Measurements from ENCODE around the gene PCSK1N.
"Not testable (repeated sequence)": the region's sequence is repeated elsewhere in the genome, so short reads cannot be mapped to it uniquely, and the experiment has no call there.

Gene PCSK1N

GRCh38 chrX:48835524-48836329 is at the start of gene PCSK1N:
Gene PCSK1N (minus strand): TSS chrX:48835610. CDS start chrX:48835532, 78 bp downstream.
- Histone ChIP-seq H3K27ac (ENCODE audit: low read depth, low read length) (no peak within 1 kb of the TSS), H3K9ac (ENCODE audit: low read depth in 1 of 2, low read length in 2 of 2) (no peak within 1 kb of the TSS)

GRCh38 chrX:48883729-48884128 is 48.3 kb upstream of the PCSK1N start:
- no peaks in the 10 kb centered on the region for H3K36me3 ChIP-seq (ENCODE audit: control insufficient read depth in 1 of 2, insufficient read depth in 2 of 2, low read length in 2 of 2)
- H3K27ac ChIP-seq (ENCODE audit: low read depth, low read length): no peak overlapping the region
- H3K4me3 ChIP-seq (ENCODE audit: low read depth in 1 of 2, low read length in 2 of 2): no peak overlapping the region
- no peaks in the 10 kb centered on the region for H3K9me3 ChIP-seq (ENCODE audit: control insufficient read depth in 1 of 2, low read length in 2 of 2)
- no peaks in the 10 kb centered on the region for H3K4me1 ChIP-seq (ENCODE audit: control insufficient read depth in 1 of 2, insufficient read depth in 2 of 2, low read length in 2 of 2)
- no peaks in the 10 kb centered on the region for H3K27me3 ChIP-seq (ENCODE audit: control insufficient read depth in 1 of 2, insufficient read depth in 2 of 2, low read length in 2 of 2)
- H3K9ac ChIP-seq (ENCODE audit: low read depth in 1 of 2, low read length in 2 of 2): no peak overlapping the region

More at GRCh38 chrX:48835524-48836329, at the start of gene PCSK1N:
- no peaks in the 10 kb centered on the region for H3K36me3 ChIP-seq (ENCODE audit: control insufficient read depth in 1 of 2, insufficient read depth in 2 of 2, low read length in 2 of 2)
- peaks cover 7 to 14% of the 10 kb centered on the region in 2 donors for H3K27me3 ChIP-seq (ENCODE audit: control insufficient read depth in 1 of 2, insufficient read depth in 2 of 2, low read length in 2 of 2)
- no peaks in the 10 kb centered on the region for H3K9me3 ChIP-seq (ENCODE audit: control insufficient read depth in 1 of 2, low read length in 2 of 2)
- H3K4me3 ChIP-seq (ENCODE audit: low read depth in 1 of 2, low read length in 2 of 2): peak within 1 kb of the TSS; percentile 43 to 50
- H3K4me1 ChIP-seq (ENCODE audit: control insufficient read depth in 1 of 2, insufficient read depth in 2 of 2, low read length in 2 of 2): peaks cover 0 to 3% of the 10 kb centered on the region in 2 donors

GRCh38 chrX:48876944-48877343 is 41.5 kb upstream of the PCSK1N start:
- H3K27me3 ChIP-seq (ENCODE audit: control insufficient read depth in 1 of 2, insufficient read depth in 2 of 2, low read length in 2 of 2); H3K4me3 ChIP-seq (ENCODE audit: low read depth in 1 of 2, low read length in 2 of 2): not testable (repeated sequence)

GRCh38 chrX:48872017-48872416 is 36.6 kb upstream of the PCSK1N start:
- not testable (repeated sequence) for H3K4me1 ChIP-seq (ENCODE audit: control insufficient read depth in 1 of 2, insufficient read depth in 2 of 2, low read length in 2 of 2); H3K27ac ChIP-seq (ENCODE audit: low read depth, low read length); H3K9me3 ChIP-seq (ENCODE audit: control insufficient read depth in 1 of 2, low read length in 2 of 2); H3K27me3 ChIP-seq (ENCODE audit: control insufficient read depth in 1 of 2, insufficient read depth in 2 of 2, low read length in 2 of 2); H3K9ac ChIP-seq (ENCODE audit: low read depth in 1 of 2, low read length in 2 of 2); H3K36me3 ChIP-seq (ENCODE audit: control insufficient read depth in 1 of 2, insufficient read depth in 2 of 2, low read length in 2 of 2); H3K4me3 ChIP-seq (ENCODE audit: low read depth in 1 of 2, low read length in 2 of 2)

More at GRCh38 chrX:48876944-48877343, 41.5 kb upstream of the PCSK1N start:
- H3K4me1 ChIP-seq (ENCODE audit: control insufficient read depth in 1 of 2, insufficient read depth in 2 of 2, low read length in 2 of 2); H3K9me3 ChIP-seq (ENCODE audit: control insufficient read depth in 1 of 2, low read length in 2 of 2); H3K9ac ChIP-seq (ENCODE audit: low read depth in 1 of 2, low read length in 2 of 2); H3K36me3 ChIP-seq (ENCODE audit: control insufficient read depth in 1 of 2, insufficient read depth in 2 of 2, low read length in 2 of 2); H3K27ac ChIP-seq (ENCODE audit: low read depth, low read length): not testable (repeated sequence)

- Histone ChIP-seq H3K4me1 (ENCODE audit: control insufficient read depth in 1 of 2, insufficient read depth in 2 of 2, low read length in 2 of 2) (no peaks in the 10 kb centered on the region), H3K9me3 (ENCODE audit: control insufficient read depth in 1 of 2, low read length in 2 of 2) (no peaks in the 10 kb centered on the region), H3K9ac (ENCODE audit: low read depth in 1 of 2, low read length in 2 of 2) (no peak overlapping the region), H3K4me3 (ENCODE audit: low read depth in 1 of 2, low read length in 2 of 2) (no peak overlapping the region), H3K27me3 (ENCODE audit: control insufficient read depth in 1 of 2, insufficient read depth in 2 of 2, low read length in 2 of 2) (no peaks in the 10 kb centered on the region), H3K36me3 (ENCODE audit: control insufficient read depth in 1 of 2, insufficient read depth in 2 of 2, low read length in 2 of 2) (no peaks in the 10 kb centered on the region), H3K27ac (ENCODE audit: low read depth, low read length) (no peak overlapping the region)
These were observed 28.8 kb upstream of the PCSK1N start for GRCh38 chrX:48864210-48864609.

GRCh38 chrX:48854898-48855297 is 19.5 kb upstream of the PCSK1N start:
- H3K4me1 ChIP-seq (ENCODE audit: control insufficient read depth in 1 of 2, insufficient read depth in 2 of 2, low read length in 2 of 2): no peaks in the 10 kb centered on the region
- no peaks in the 10 kb centered on the region for H3K9me3 ChIP-seq (ENCODE audit: control insufficient read depth in 1 of 2, low read length in 2 of 2)
- H3K27me3 ChIP-seq (ENCODE audit: control insufficient read depth in 1 of 2, insufficient read depth in 2 of 2, low read length in 2 of 2): no peaks in the 10 kb centered on the region
- no peaks in the 10 kb centered on the region for H3K36me3 ChIP-seq (ENCODE audit: control insufficient read depth in 1 of 2, insufficient read depth in 2 of 2, low read length in 2 of 2)
- no peak overlapping the region for H3K4me3 ChIP-seq (ENCODE audit: low read depth in 1 of 2, low read length in 2 of 2)
- no peak overlapping the region for H3K27ac ChIP-seq (ENCODE audit: low read depth, low read length)
- H3K9ac ChIP-seq (ENCODE audit: low read depth in 1 of 2, low read length in 2 of 2): no peak overlapping the region

GRCh38 chrX:48854121-48854804 is 18.9 kb upstream of the PCSK1N start:
- not testable (repeated sequence) for H3K4me1 ChIP-seq (ENCODE audit: control insufficient read depth in 1 of 2, insufficient read depth in 2 of 2, low read length in 2 of 2); H3K4me3 ChIP-seq (ENCODE audit: low read depth in 1 of 2, low read length in 2 of 2); H3K9ac ChIP-seq (ENCODE audit: low read depth in 1 of 2, low read length in 2 of 2); H3K9me3 ChIP-seq (ENCODE audit: control insufficient read depth in 1 of 2, low read length in 2 of 2); H3K36me3 ChIP-seq (ENCODE audit: control insufficient read depth in 1 of 2, insufficient read depth in 2 of 2, low read length in 2 of 2); H3K27me3 ChIP-seq (ENCODE audit: control insufficient read depth in 1 of 2, insufficient read depth in 2 of 2, low read length in 2 of 2); H3K27ac ChIP-seq (ENCODE audit: low read depth, low read length)

- not testable (repeated sequence) for H3K9ac ChIP-seq (ENCODE audit: low read depth in 1 of 2, low read length in 2 of 2); H3K36me3 ChIP-seq (ENCODE audit: control insufficient read depth in 1 of 2, insufficient read depth in 2 of 2, low read length in 2 of 2); H3K27ac ChIP-seq (ENCODE audit: low read depth, low read length); H3K9me3 ChIP-seq (ENCODE audit: control insufficient read depth in 1 of 2, low read length in 2 of 2); H3K27me3 ChIP-seq (ENCODE audit: control insufficient read depth in 1 of 2, insufficient read depth in 2 of 2, low read length in 2 of 2); H3K4me3 ChIP-seq (ENCODE audit: low read depth in 1 of 2, low read length in 2 of 2); H3K4me1 ChIP-seq (ENCODE audit: control insufficient read depth in 1 of 2, insufficient read depth in 2 of 2, low read length in 2 of 2)
These were observed 18.1 kb upstream of the PCSK1N start for GRCh38 chrX:48853494-48853893.

- H3K4me3 ChIP-seq (ENCODE audit: low read depth in 1 of 2, low read length in 2 of 2): no peak overlapping the region
- H3K27me3 ChIP-seq (ENCODE audit: control insufficient read depth in 1 of 2, insufficient read depth in 2 of 2, low read length in 2 of 2): no peaks in the 10 kb centered on the region
- H3K9me3 ChIP-seq (ENCODE audit: control insufficient read depth in 1 of 2, low read length in 2 of 2): no peaks in the 10 kb centered on the region
- no peak overlapping the region for H3K9ac ChIP-seq (ENCODE audit: low read depth in 1 of 2, low read length in 2 of 2)
- no peaks in the 10 kb centered on the region for H3K4me1 ChIP-seq (ENCODE audit: control insufficient read depth in 1 of 2, insufficient read depth in 2 of 2, low read length in 2 of 2)
- H3K27ac ChIP-seq (ENCODE audit: low read depth, low read length): no peak overlapping the region
- no peaks in the 10 kb centered on the region for H3K36me3 ChIP-seq (ENCODE audit: control insufficient read depth in 1 of 2, insufficient read depth in 2 of 2, low read length in 2 of 2)
These were observed 17.4 kb upstream of the PCSK1N start for GRCh38 chrX:48852857-48853256.

- Histone ChIP-seq H3K27me3 (ENCODE audit: control insufficient read depth in 1 of 2, insufficient read depth in 2 of 2, low read length in 2 of 2) (no peaks in the 10 kb centered on the region), H3K4me3 (ENCODE audit: low read depth in 1 of 2, low read length in 2 of 2) (no peak overlapping the region), H3K9ac (ENCODE audit: low read depth in 1 of 2, low read length in 2 of 2) (no peak overlapping the region), H3K4me1 (ENCODE audit: control insufficient read depth in 1 of 2, insufficient read depth in 2 of 2, low read length in 2 of 2) (no peaks in the 10 kb centered on the region), H3K36me3 (ENCODE audit: control insufficient read depth in 1 of 2, insufficient read depth in 2 of 2, low read length in 2 of 2) (no peaks in the 10 kb centered on the region), H3K9me3 (ENCODE audit: control insufficient read depth in 1 of 2, low read length in 2 of 2) (no peaks in the 10 kb centered on the region), H3K27ac (ENCODE audit: low read depth, low read length) (no peak overlapping the region)
These were observed 13.4 kb upstream of the PCSK1N start for GRCh38 chrX:48848847-48849246.

All from duodenal mucosa (tissue), 2 donors.